ENCODE results near the gene AUP1.

GRCh38 chr2:74507145-74507925 lies 22.2 kb downstream of the AUP1 start, which contains the start of gene PCGF1:
- peak; percentile 35 to 51 for TF ChIP-seq POLR2A (IDR thresholded peaks at IDR 0.05)
- peak; percentile 76 for TF ChIP-seq POLR2AphosphoS5 (IDR thresholded peaks at IDR 0.05)
- TF ChIP-seq CTCF (IDR thresholded peaks at IDR 0.05): peak in 2 of 4 experiments; percentile 3 to 40
- TF ChIP-seq EP300 (IDR thresholded peaks at IDR 0.05): no peak

All from gastroesophageal sphincter (tissue), 3 donors.